Keratinocyte (primary cell): ENCODE data around the gene LRRC8D. TPM values are rescaled to one million over a fixed set of nuclear protein-coding genes. Genes with fewer than 3 reads are reported as not detected.
A peak's percentile ranks its signal among the peaks of the same experiment; 100 is the strongest.

Experiments used
- DNase-seq: peaks from one replicate; pipeline ENCODE4 v3.0.0-alpha.2; 2011; ENCODE audit warnings: low read depth, missing footprints, low spot score
- FAIRE-seq: peaks from 2 replicates; lab custom pipeline; 2011; peaks lifted over from hg19 to GRCh38; lab: Jason Lieb, UNC
- H2AFZ ChIP-seq: 2 replicates; pipeline ENCODE4 v1.6.0; 2012; ENCODE audit warnings: low read length, control low read depth, inconsistent platforms; ENCODE audit not compliant: control insufficient read depth
- H3K27ac ChIP-seq: 2 replicates; pipeline ENCODE4 v1.5.1; 2011; ENCODE audit warnings: low read length; ENCODE audit not compliant: control insufficient read depth, insufficient read depth
- H3K27me3 ChIP-seq: 3 replicates; pipeline ENCODE4 v1.6.0; 2011; ENCODE audit warnings: low read length; ENCODE audit not compliant: control insufficient read depth, insufficient read depth; ENCODE audit errors: extremely low read depth
- H3K36me3 ChIP-seq, 2 experiments: 2 replicates in 1 of 2; 3 replicates in 1 of 2; pipeline ENCODE4 v1.5.1; 2011; ENCODE audit warnings: low read length in 2 of 2, mild to moderate bottlenecking in 1 of 2; ENCODE audit not compliant: control insufficient read depth in 2 of 2, insufficient read depth in 2 of 2; ENCODE audit errors: extremely low read depth in 1 of 2
- H3K4me1 ChIP-seq: 3 replicates; pipeline ENCODE4 v1.5.1; 2011; ENCODE audit warnings: low read length; ENCODE audit not compliant: control insufficient read depth, insufficient read depth; ENCODE audit errors: extremely low read depth
- H3K4me2 ChIP-seq: 3 replicates; pipeline ENCODE4 v1.6.0; 2011; ENCODE audit warnings: low read depth, low read length; ENCODE audit not compliant: control insufficient read depth, insufficient read depth; ENCODE audit errors: extremely low read depth
- H3K4me3 ChIP-seq, 3 experiments: fragments of 200-600 bp in 1 of 3; sonication (generic) in 1 of 3; 2 replicates in 2 of 3; 3 replicates in 1 of 3; pipeline ENCODE4 v1.5.1; 2011 to 2016; ENCODE audit warnings: low read length in 3 of 3, mild to moderate bottlenecking in 3 of 3, control low read depth in 2 of 3, inconsistent platforms in 1 of 3, low read depth in 1 of 3, mixed read lengths in 1 of 3, mixed run types in 1 of 3, moderate library complexity in 1 of 3; ENCODE audit not compliant: control insufficient read depth in 2 of 3, insufficient read depth in 2 of 3; ENCODE audit errors: extremely low read depth in 1 of 3
- H3K79me2 ChIP-seq: 2 replicates; pipeline ENCODE4 v1.6.0; 2012; ENCODE audit warnings: low read length; ENCODE audit not compliant: control insufficient read depth, insufficient read depth
- H3K9ac ChIP-seq: 3 replicates; pipeline ENCODE4 v1.6.0; 2011; ENCODE audit warnings: low read length; ENCODE audit not compliant: control insufficient read depth, insufficient read depth; ENCODE audit errors: extremely low read depth
- H3K9me1 ChIP-seq: 3 replicates; pipeline ENCODE4 v1.6.0; 2011; ENCODE audit warnings: low read length; ENCODE audit not compliant: control insufficient read depth, insufficient read depth; ENCODE audit errors: extremely low read depth
- H3K9me3 ChIP-seq: 2 replicates; pipeline ENCODE4 v1.5.1; 2012; ENCODE audit warnings: low read depth, low read length; ENCODE audit not compliant: control insufficient read depth
- H4K20me1 ChIP-seq: 3 replicates; pipeline ENCODE4 v1.6.0; 2011; ENCODE audit warnings: low read length; ENCODE audit not compliant: control insufficient read depth, insufficient read depth; ENCODE audit errors: extremely low read depth
- EZH2 ChIP-seq: IDR thresholded peaks from one replicate; pipeline ENCODE4 v1.6.1; 2012; ENCODE audit warnings: inconsistent platforms, mild to moderate bottlenecking, low read length, moderate library complexity
- dilution Hi-C: fragments of 300-500 bp; cut with MboI; formaldehyde crosslinking; loops from one replicate; pipeline ENCODE4 v1.7.0; 2020; ENCODE audit warnings: low sequenced_read_pairs; ENCODE audit not compliant: extremely low pct_ligation_motif_present
- polyA plus RNA-seq, 5 experiments: library from polyadenylated mRNA; depleted of rRNA in 3 of 5; stranded (reverse) in 3 of 5; stranded (forward) in 1 of 5; unstranded in 1 of 5; fragments of >200 nt; gene quantifications; 1 replicate in 1 of 5; 2 replicates in 3 of 5; 3 replicates in 1 of 5; pipeline versions ENCODE4 v1.2.1 to v1.2.3, GENCODE V29; 2011 to 2012; ENCODE audit warnings: missing spikeins in 2 of 5, low read depth in 1 of 5, low replicate concordance in 1 of 5
- TF ChIP-seq, protein P1 (sequence below), 3 experiments: IDR thresholded peaks in 1 of 3; conservative IDR thresholded peaks in 1 of 3; optimal IDR thresholded peaks in 1 of 3; 2 replicates in 2 of 3; 3 replicates in 1 of 3; pipeline versions ENCODE3 to v1.5.1; 2011; ENCODE audit warnings: low read length in 3 of 3, mild to moderate bottlenecking in 3 of 3, moderate library complexity in 2 of 3, control low read depth in 1 of 3, inconsistent platforms in 1 of 3; ENCODE audit not compliant: insufficient read depth in 2 of 3; ENCODE audit errors: extremely low read depth in 1 of 3

LRRC8D gene
- polyA plus RNA-seq, 1 donor (not counting 4 experiments of a cell fraction or from before 2014, with no cell fraction given): 54.7 TPM

DNA sequence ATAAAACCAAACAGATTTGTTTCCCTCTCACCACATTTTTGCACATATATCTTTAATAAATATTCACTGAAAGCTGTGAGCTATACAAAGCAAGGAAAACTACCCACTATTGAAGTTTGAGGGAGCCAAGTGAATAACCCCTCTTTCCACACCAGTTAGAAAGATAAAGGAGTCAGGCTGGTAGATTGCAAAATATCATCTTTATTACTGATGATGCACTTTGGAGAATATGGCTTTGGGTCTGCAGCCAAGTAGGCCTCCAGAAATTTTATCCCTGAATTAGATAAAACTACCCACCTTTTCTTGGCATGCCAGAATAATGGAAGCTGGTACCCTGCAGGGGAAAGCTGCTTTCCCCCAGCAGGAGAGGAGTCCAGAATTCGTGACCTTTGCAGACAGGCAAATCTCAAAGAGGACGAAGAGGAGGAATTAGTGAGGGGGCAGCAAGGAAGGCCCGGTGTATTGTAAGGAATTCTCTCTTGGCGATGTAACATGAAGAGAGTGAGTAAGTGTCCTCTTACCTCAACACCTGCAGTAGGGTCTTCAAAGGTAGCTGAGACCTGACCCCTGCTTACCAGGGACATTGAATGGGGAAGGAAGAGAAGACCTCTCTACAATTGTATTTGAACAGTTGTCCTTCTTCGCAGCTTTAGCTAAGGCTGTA is 84.7 kb downstream of the LRRC8D start:
- H3K9me3 ChIP-seq: no peaks in the 10 kb centered on the region

DNA sequence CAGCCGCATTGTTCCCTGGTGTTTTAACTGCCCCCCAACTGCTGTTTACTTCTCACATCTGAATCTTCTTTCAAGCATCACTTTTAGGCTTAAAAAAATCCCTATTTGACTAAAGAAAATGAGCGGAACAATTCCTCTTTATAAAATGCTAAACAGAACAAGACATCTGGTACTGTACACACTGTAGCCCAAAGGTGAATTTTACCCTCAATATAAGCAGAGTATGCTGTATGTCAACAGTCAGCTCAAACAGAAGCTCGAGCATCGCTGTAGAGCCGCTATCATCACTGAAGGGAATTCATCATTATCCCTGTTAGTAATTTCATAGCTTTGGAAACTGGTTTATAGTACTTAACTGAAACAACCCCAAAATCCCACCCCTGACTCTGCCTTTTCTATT is 85.3 kb downstream of the LRRC8D start:
- Histone ChIP-seq H3K27ac (peak overlapping the region; percentile 24), H3K27me3 (no peaks in the 10 kb centered on the region), H3K9me3 (no peaks in the 10 kb centered on the region), H2AFZ (no peak overlapping the region), H3K4me2 (peak overlapping the region; percentile 15), H4K20me1 (no peaks in the 10 kb centered on the region), H3K4me3 (no peak overlapping the region), H3K9ac (no peak overlapping the region), H3K36me3 (peaks cover 2 to 9% of the 10 kb centered on the region in 2 experiments), H3K79me2 (peaks cover 6% of the 10 kb centered on the region), H3K4me1 (peaks cover 31% of the 10 kb centered on the region), H3K9me1 (peaks cover 2% of the 10 kb centered on the region)
- FAIRE-seq (no peak), DNase-seq (no peak)
- dilution Hi-C loops: no loop called here
- TF ChIP-seq EZH2: no peak

More for the DNA sequence above, 84.7 kb downstream of the LRRC8D start:
- peaks cover 5% of the 10 kb centered on the region for H3K79me2 ChIP-seq
- no peak for DNase-seq
- peaks cover 1% of the 10 kb centered on the region for H3K9me1 ChIP-seq
- no peaks in the 10 kb centered on the region for H3K27me3 ChIP-seq
- H3K36me3 ChIP-seq: peaks cover 2 to 9% of the 10 kb centered on the region in 2 experiments
- no peak for FAIRE-seq
- no peak overlapping the region for H3K4me3 ChIP-seq
- no peak overlapping the region for H3K27ac ChIP-seq
- no peak overlapping the region for H3K4me2 ChIP-seq
- no peaks in the 10 kb centered on the region for H4K20me1 ChIP-seq
- dilution Hi-C loops: no loop called here
- H3K9ac ChIP-seq: no peak overlapping the region
- no peak overlapping the region for H2AFZ ChIP-seq
- TF ChIP-seq EZH2: no peak
- TF ChIP-seq, protein P1, sequence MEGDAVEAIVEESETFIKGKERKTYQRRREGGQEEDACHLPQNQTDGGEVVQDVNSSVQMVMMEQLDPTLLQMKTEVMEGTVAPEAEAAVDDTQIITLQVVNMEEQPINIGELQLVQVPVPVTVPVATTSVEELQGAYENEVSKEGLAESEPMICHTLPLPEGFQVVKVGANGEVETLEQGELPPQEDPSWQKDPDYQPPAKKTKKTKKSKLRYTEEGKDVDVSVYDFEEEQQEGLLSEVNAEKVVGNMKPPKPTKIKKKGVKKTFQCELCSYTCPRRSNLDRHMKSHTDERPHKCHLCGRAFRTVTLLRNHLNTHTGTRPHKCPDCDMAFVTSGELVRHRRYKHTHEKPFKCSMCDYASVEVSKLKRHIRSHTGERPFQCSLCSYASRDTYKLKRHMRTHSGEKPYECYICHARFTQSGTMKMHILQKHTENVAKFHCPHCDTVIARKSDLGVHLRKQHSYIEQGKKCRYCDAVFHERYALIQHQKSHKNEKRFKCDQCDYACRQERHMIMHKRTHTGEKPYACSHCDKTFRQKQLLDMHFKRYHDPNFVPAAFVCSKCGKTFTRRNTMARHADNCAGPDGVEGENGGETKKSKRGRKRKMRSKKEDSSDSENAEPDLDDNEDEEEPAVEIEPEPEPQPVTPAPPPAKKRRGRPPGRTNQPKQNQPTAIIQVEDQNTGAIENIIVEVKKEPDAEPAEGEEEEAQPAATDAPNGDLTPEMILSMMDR (optimal IDR thresholded peaks at IDR 0.05 in 1 of 3, IDR thresholded peaks at IDR 0.05 in 1 of 3, conservative IDR thresholded peaks at IDR 0.05 in 1 of 3; ENCODE audit: extremely low read depth in 1 of 3, insufficient read depth in 2 of 3, low read length in 3 of 3): no peak
- H3K4me1 ChIP-seq: peaks cover 31% of the 10 kb centered on the region
